ENCODE data around the gene TIGAR.

Gene TIGAR

GRCh38 chr12:4395818-4396217, 74.8 kb downstream of the TIGAR start:
- ATAC-seq = no peak
- no peak for TF ChIP-seq TOX (CRISPR knock-in tag; IDR thresholded peaks at IDR 0.05; ENCODE audit: borderline replicate concordance)
- no peak for TF ChIP-seq ZNF70 (CRISPR knock-in tag; IDR thresholded peaks at IDR 0.05)
- no peak for TF ChIP-seq TCF4 (CRISPR knock-in tag; IDR thresholded peaks at IDR 0.05; ENCODE audit: borderline replicate concordance)
- no peak for TF ChIP-seq POU6F1 (CRISPR knock-in tag; IDR thresholded peaks at IDR 0.05; ENCODE audit: borderline replicate concordance, low read depth)
- no peak for TF ChIP-seq SNAI2 (CRISPR knock-in tag; IDR thresholded peaks at IDR 0.05)
- TF ChIP-seq, protein P1, sequence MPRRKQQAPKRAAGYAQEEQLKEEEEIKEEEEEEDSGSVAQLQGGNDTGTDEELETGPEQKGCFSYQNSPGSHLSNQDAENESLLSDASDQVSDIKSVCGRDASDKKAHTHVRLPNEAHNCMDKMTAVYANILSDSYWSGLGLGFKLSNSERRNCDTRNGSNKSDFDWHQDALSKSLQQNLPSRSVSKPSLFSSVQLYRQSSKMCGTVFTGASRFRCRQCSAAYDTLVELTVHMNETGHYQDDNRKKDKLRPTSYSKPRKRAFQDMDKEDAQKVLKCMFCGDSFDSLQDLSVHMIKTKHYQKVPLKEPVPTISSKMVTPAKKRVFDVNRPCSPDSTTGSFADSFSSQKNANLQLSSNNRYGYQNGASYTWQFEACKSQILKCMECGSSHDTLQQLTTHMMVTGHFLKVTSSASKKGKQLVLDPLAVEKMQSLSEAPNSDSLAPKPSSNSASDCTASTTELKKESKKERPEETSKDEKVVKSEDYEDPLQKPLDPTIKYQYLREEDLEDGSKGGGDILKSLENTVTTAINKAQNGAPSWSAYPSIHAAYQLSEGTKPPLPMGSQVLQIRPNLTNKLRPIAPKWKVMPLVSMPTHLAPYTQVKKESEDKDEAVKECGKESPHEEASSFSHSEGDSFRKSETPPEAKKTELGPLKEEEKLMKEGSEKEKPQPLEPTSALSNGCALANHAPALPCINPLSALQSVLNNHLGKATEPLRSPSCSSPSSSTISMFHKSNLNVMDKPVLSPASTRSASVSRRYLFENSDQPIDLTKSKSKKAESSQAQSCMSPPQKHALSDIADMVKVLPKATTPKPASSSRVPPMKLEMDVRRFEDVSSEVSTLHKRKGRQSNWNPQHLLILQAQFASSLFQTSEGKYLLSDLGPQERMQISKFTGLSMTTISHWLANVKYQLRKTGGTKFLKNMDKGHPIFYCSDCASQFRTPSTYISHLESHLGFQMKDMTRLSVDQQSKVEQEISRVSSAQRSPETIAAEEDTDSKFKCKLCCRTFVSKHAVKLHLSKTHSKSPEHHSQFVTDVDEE (CRISPR knock-in tag; IDR thresholded peaks at IDR 0.05) = no peak

DNA sequence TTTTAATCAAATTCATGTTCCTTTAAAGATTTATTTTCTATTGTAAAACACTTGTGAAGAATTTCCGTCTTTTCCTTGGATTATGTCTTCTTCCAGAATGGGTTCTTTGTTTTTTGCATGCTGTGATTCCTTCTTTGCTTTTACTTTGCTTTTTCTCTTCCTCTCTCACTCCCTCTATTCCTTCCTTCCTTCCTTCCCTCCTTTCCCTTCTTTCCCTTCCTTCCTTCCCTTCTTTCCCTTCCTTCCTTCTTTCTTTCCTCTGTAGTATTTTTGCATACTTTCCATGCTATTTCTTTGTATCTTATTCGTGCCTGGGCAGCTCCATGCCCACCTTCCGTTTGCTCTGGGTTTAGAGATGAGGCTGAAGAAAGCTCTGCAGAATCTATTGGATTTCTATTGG, 80.1 kb downstream of the TIGAR start:
- TF ChIP-seq SNAI2 (CRISPR knock-in tag; IDR thresholded peaks at IDR 0.05) (no peak), OSR1 (CRISPR knock-in tag; IDR thresholded peaks at IDR 0.05) (no peak), RARB (CRISPR knock-in tag; IDR thresholded peaks at IDR 0.05) (no peak)
- no peak for ATAC-seq

DNA sequence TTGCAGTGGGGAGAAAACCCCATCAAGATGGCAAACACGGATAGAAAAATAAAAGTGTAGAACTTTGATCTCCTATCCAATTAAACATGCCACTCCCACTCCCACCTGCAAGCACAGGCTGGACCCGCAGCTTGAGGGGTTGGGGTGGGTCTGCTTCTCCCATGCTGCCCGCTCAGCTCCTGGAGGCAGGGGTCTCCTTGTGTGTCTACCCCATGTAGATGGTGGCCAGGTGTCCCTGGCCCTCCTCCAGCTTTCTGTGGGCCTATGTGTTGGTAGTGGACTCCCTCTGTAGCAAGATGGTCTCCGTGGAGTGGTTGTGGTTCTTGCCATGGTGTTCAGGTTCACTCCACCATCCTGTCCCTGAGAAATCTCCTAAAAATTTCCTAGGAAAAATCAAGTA, 82.0 kb downstream of the TIGAR start:
- ATAC-seq = no peak
- TF ChIP-seq ZNF70 (CRISPR knock-in tag; IDR thresholded peaks at IDR 0.05) (no peak), ISL1 (CRISPR knock-in tag; IDR thresholded peaks at IDR 0.05) (no peak), ZFP3 (CRISPR knock-in tag; IDR thresholded peaks at IDR 0.05) (no peak), TCF4 (CRISPR knock-in tag; IDR thresholded peaks at IDR 0.05; ENCODE audit: borderline replicate concordance) (no peak), POU6F1 (CRISPR knock-in tag; IDR thresholded peaks at IDR 0.05; ENCODE audit: borderline replicate concordance, low read depth) (no peak), CSDC2 (CRISPR knock-in tag; IDR thresholded peaks at IDR 0.05) (no peak), ZC3H10 (CRISPR knock-in tag; IDR thresholded peaks at IDR 0.05) (no peak), PATZ1 (CRISPR knock-in tag; IDR thresholded peaks at IDR 0.05; ENCODE audit: borderline replicate concordance) (no peak), BACH2 (CRISPR knock-in tag; IDR thresholded peaks at IDR 0.05; ENCODE audit: borderline replicate concordance) (no peak), ZFP30 (CRISPR knock-in tag; IDR thresholded peaks at IDR 0.05) (no peak), GLIS3 (CRISPR knock-in tag; IDR thresholded peaks at IDR 0.05) (no peak), SNAI2 (CRISPR knock-in tag; IDR thresholded peaks at IDR 0.05) (no peak), RARB (CRISPR knock-in tag; IDR thresholded peaks at IDR 0.05) (no peak), ZNF565 (CRISPR knock-in tag; conservative IDR thresholded peaks at IDR 0.05; ENCODE audit: low read depth) (no peak)
- TF ChIP-seq, protein P1 (CRISPR knock-in tag; IDR thresholded peaks at IDR 0.05) = no peak
- TF ChIP-seq, protein P2, sequence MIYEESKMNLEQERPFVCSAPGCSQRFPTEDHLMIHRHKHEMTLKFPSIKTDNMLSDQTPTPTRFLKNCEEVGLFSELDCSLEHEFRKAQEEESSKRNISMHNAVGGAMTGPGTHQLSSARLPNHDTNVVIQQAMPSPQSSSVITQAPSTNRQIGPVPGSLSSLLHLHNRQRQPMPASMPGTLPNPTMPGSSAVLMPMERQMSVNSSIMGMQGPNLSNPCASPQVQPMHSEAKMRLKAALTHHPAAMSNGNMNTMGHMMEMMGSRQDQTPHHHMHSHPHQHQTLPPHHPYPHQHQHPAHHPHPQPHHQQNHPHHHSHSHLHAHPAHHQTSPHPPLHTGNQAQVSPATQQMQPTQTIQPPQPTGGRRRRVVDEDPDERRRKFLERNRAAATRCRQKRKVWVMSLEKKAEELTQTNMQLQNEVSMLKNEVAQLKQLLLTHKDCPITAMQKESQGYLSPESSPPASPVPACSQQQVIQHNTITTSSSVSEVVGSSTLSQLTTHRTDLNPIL (CRISPR knock-in tag; IDR thresholded peaks at IDR 0.05; ENCODE audit: low read depth) = no peak
